Mucosa of rectum (tissue), 2 donors: ENCODE measurements around the gene SORCS3.

Experiments
- H3K27ac ChIP-seq, 2 donors: one replicate each; pipeline ENCODE4 v1.7.0; 2013; ENCODE audit warnings: inconsistent platforms in 2 of 2, low read depth in 2 of 2, low read length in 2 of 2
- H3K27me3 ChIP-seq, 2 donors: one replicate each; pipeline ENCODE4 v1.7.0; 2013; ENCODE audit warnings: low read length in 2 of 2; ENCODE audit not compliant: control insufficient read depth in 2 of 2, insufficient read depth in 2 of 2
- H3K36me3 ChIP-seq, 2 donors: one replicate each; pipeline ENCODE4 v1.7.0; 2013; ENCODE audit warnings: low read length in 2 of 2; ENCODE audit not compliant: control insufficient read depth in 2 of 2, insufficient read depth in 2 of 2
- H3K4me1 ChIP-seq, 2 donors: one replicate each; pipeline ENCODE4 v1.7.0; 2013; ENCODE audit warnings: low read length in 2 of 2, mild to moderate bottlenecking in 1 of 2; ENCODE audit not compliant: control insufficient read depth in 2 of 2, insufficient read depth in 2 of 2
- H3K4me3 ChIP-seq, 2 donors: one replicate each; pipeline ENCODE4 v1.7.0; 2013; ENCODE audit warnings: low read length in 2 of 2
- H3K9ac ChIP-seq, 2 donors: one replicate each; pipeline ENCODE4 v1.7.0; 2013; ENCODE audit warnings: low read length in 2 of 2, low read depth in 1 of 2, mild to moderate bottlenecking in 1 of 2
- H3K9me3 ChIP-seq, 2 donors: one replicate each; pipeline ENCODE4 v1.7.0; 2013; ENCODE audit warnings: low read length in 2 of 2; ENCODE audit not compliant: control insufficient read depth in 2 of 2
- donor health status: healthy.
- donor health status: Normal muscosa, but diverticular disease.

The SORCS3 gene

GRCh38 chr10:104822088-104822487, 181.0 kb downstream of the SORCS3 start:
- no peaks in the 10 kb centered on the region for H3K36me3 ChIP-seq
- no peak overlapping the region for H3K9ac ChIP-seq
- no peaks in the 10 kb centered on the region for H3K4me1 ChIP-seq
- H3K27me3 ChIP-seq = no peaks in the 10 kb centered on the region
- no peak overlapping the region for H3K4me3 ChIP-seq
- H3K27ac ChIP-seq = no peak overlapping the region
- H3K9me3 ChIP-seq = no peaks in the 10 kb centered on the region

GRCh38 chr10:104824380-104825006, 183.4 kb downstream of the SORCS3 start:
- H3K4me3 ChIP-seq = no peak overlapping the region
- H3K9ac ChIP-seq = no peak overlapping the region
- H3K4me1 ChIP-seq = no peaks in the 10 kb centered on the region
- H3K9me3 ChIP-seq = no peaks in the 10 kb centered on the region
- no peak overlapping the region for H3K27ac ChIP-seq
- H3K27me3 ChIP-seq = no peaks in the 10 kb centered on the region
- H3K36me3 ChIP-seq = no peaks in the 10 kb centered on the region

- no peaks in the 10 kb centered on the region for H3K4me1 ChIP-seq
- H3K36me3 ChIP-seq = no peaks in the 10 kb centered on the region
- no peaks in the 10 kb centered on the region for H3K27me3 ChIP-seq
- H3K9ac ChIP-seq = no peak overlapping the region
- no peak overlapping the region for H3K4me3 ChIP-seq
- no peaks in the 10 kb centered on the region for H3K9me3 ChIP-seq
- no peak overlapping the region for H3K27ac ChIP-seq
These were observed 190.2 kb downstream of the SORCS3 start for GRCh38 chr10:104831272-104831671.

- H3K4me1 ChIP-seq = no peaks in the 10 kb centered on the region
- H3K9ac ChIP-seq = no peak overlapping the region
- no peaks in the 10 kb centered on the region for H3K27me3 ChIP-seq
- H3K4me3 ChIP-seq = no peak overlapping the region
- no peaks in the 10 kb centered on the region for H3K36me3 ChIP-seq
- H3K27ac ChIP-seq = no peak overlapping the region
- no peaks in the 10 kb centered on the region for H3K9me3 ChIP-seq
These were observed 193.5 kb downstream of the SORCS3 start for GRCh38 chr10:104834580-104834979.

GRCh38 chr10:104835422-104835821, 194.3 kb downstream of the SORCS3 start:
- no peaks in the 10 kb centered on the region for H3K27me3 ChIP-seq
- H3K36me3 ChIP-seq = no peaks in the 10 kb centered on the region
- H3K9ac ChIP-seq = no peak overlapping the region
- no peak overlapping the region for H3K27ac ChIP-seq
- H3K4me1 ChIP-seq = no peaks in the 10 kb centered on the region
- H3K4me3 ChIP-seq = no peak overlapping the region
- no peaks in the 10 kb centered on the region for H3K9me3 ChIP-seq

GRCh38 chr10:104842704-104843103, 201.6 kb downstream of the SORCS3 start:
- H3K4me3 ChIP-seq = no peak overlapping the region
- no peak overlapping the region for H3K27ac ChIP-seq
- no peak overlapping the region for H3K9ac ChIP-seq
- no peaks in the 10 kb centered on the region for H3K9me3 ChIP-seq
- H3K4me1 ChIP-seq = no peaks in the 10 kb centered on the region
- no peaks in the 10 kb centered on the region for H3K36me3 ChIP-seq
- H3K27me3 ChIP-seq = no peaks in the 10 kb centered on the region

GRCh38 chr10:104844073-104844472, 203.0 kb downstream of the SORCS3 start:
- H3K27ac ChIP-seq = no peak overlapping the region
- no peak overlapping the region for H3K9ac ChIP-seq
- H3K4me1 ChIP-seq = no peaks in the 10 kb centered on the region

GRCh38 chr10:104850023-104850422, 208.9 kb downstream of the SORCS3 start:
- H3K27me3 ChIP-seq = no peaks in the 10 kb centered on the region
- H3K4me3 ChIP-seq = no peak overlapping the region
- no peaks in the 10 kb centered on the region for H3K4me1 ChIP-seq
- no peak overlapping the region for H3K9ac ChIP-seq
- H3K9me3 ChIP-seq = no peaks in the 10 kb centered on the region
- H3K27ac ChIP-seq = no peak overlapping the region
- H3K36me3 ChIP-seq = no peaks in the 10 kb centered on the region

More at GRCh38 chr10:104844073-104844472, 203.0 kb downstream of the SORCS3 start:
- Histone ChIP-seq H3K9me3 (no peaks in the 10 kb centered on the region), H3K36me3 (no peaks in the 10 kb centered on the region), H3K4me3 (no peak overlapping the region), H3K27me3 (no peaks in the 10 kb centered on the region)

GRCh38 chr10:104867966-104868598, 227.0 kb downstream of the SORCS3 start:
- Histone ChIP-seq H3K36me3 (no peaks in the 10 kb centered on the region), H3K9me3 (no peaks in the 10 kb centered on the region), H3K27me3 (no peaks in the 10 kb centered on the region), H3K4me1 (no peaks in the 10 kb centered on the region), H3K9ac (no peak overlapping the region), H3K4me3 (no peak overlapping the region), H3K27ac (no peak overlapping the region)

- Histone ChIP-seq H3K36me3 (no peaks in the 10 kb centered on the region), H3K4me1 (no peaks in the 10 kb centered on the region), H3K9ac (no peak overlapping the region), H3K27me3 (no peaks in the 10 kb centered on the region), H3K27ac (no peak overlapping the region), H3K9me3 (no peaks in the 10 kb centered on the region), H3K4me3 (no peak overlapping the region)
These were observed 231.6 kb downstream of the SORCS3 start for GRCh38 chr10:104872691-104873090.
